Activated T-helper 2 cell treated with anti-CD3 and anti-CD28 coated beads, Interferon-gamma antibody, Interleukin-2, Interleukin-4, amounts not matched to agents 10 μg/mL and 5 μg/mL and 100 μg/mL, durations not matched to agents 14 hours and 24 hours and 36 hours (primary cell): ENCODE results near the gene PLOD3. TPM values are rescaled to one million over a fixed set of nuclear protein-coding genes. Genes with fewer than 3 reads are reported as not detected.
"Not testable (repeated sequence)": the region's sequence is repeated elsewhere in the genome, so short reads cannot be mapped to it uniquely, and the experiment has no call there.

Source experiments
- DNase-seq: peaks from one replicate; pipeline ENCODE4 v3.0.0; 2021; ENCODE audit warnings: low spot score
- H3K27ac Mint-ChIP-seq: one replicate; pipeline ENCODE4 v1.8.0; 2021; ENCODE audit warnings: mixed read lengths
- H3K27me3 Mint-ChIP-seq: one replicate; pipeline ENCODE4 v1.8.0; 2021; ENCODE audit warnings: low read depth, mixed read lengths
- H3K36me3 Mint-ChIP-seq: one replicate; pipeline ENCODE4 v1.8.0; 2021; ENCODE audit warnings: low read depth, mixed read lengths
- H3K4me1 Mint-ChIP-seq: one replicate; pipeline ENCODE4 v1.8.0; 2021; ENCODE audit warnings: low read depth, mixed read lengths
- H3K4me3 Mint-ChIP-seq: one replicate; pipeline ENCODE4 v1.8.0; 2021; ENCODE audit warnings: low read depth, mild to moderate bottlenecking, moderate library complexity, mixed read lengths
- H3K9me3 Mint-ChIP-seq: one replicate; pipeline ENCODE4 v1.8.0; 2021; ENCODE audit warnings: mixed read lengths
- intact Hi-C: fragments of 100-400 bp; cut with micrococcal nuclease; formaldehyde crosslinking; loops from one replicate; pipeline ENCODE4 v1.15.1; 2023
- total RNA-seq: library from RNA; stranded (reverse); gene quantifications from 2 replicates; pipeline ENCODE4 v1.2.3, GENCODE V29; 2022

PLOD3 gene
- total RNA-seq, 1 donor from 2014 or later: 75.5 TPM

GRCh38 chr7:101200862-101201599, 16.4 kb downstream of the PLOD3 start, which contains the start of gene MOGAT3:
Gene MOGAT3 (minus strand): TSS chr7:101201036. CDS start chr7:101200854, 182 bp downstream.
- Mint-ChIP-seq H3K4me3 (no peak within 1 kb of the TSS), H3K4me1 (peaks cover 9% of the 10 kb centered on the region), H3K27me3 (peaks cover 31% of the 10 kb centered on the region), H3K9me3 (no peaks in the 10 kb centered on the region), H3K36me3 (peaks cover 4% of the 10 kb centered on the region), H3K27ac (no peak within 1 kb of the TSS)
- no peak for DNase-seq
- intact Hi-C loops: no loop called here

GRCh38 chr7:101200504-101200861, 16.9 kb downstream of the PLOD3 start:
- Mint-ChIP-seq H3K36me3 (no peaks in the 10 kb centered on the region), H3K27ac (no peak overlapping the region), H3K4me1 (peaks cover 8% of the 10 kb centered on the region), H3K4me3 (no peak overlapping the region), H3K9me3 (no peaks in the 10 kb centered on the region), H3K27me3 (peaks cover 31% of the 10 kb centered on the region)
- no peak for DNase-seq
- intact Hi-C loops: no loop called here

- H3K36me3 Mint-ChIP-seq, intact Hi-C loops, H3K9me3 Mint-ChIP-seq, DNase-seq, H3K4me3 Mint-ChIP-seq, H3K4me1 Mint-ChIP-seq, H3K27ac Mint-ChIP-seq: not testable (repeated sequence)
- peaks cover 33% of the 10 kb centered on the region for H3K27me3 Mint-ChIP-seq
These were observed 17.9 kb downstream of the PLOD3 start for GRCh38 chr7:101199522-101199921.

- H3K4me1 Mint-ChIP-seq: peaks cover 4% of the 10 kb centered on the region
- no peaks in the 10 kb centered on the region for H3K9me3 Mint-ChIP-seq
- DNase-seq: no peak
- intact Hi-C loops: no loop called here
- no peaks in the 10 kb centered on the region for H3K36me3 Mint-ChIP-seq
- H3K4me3 Mint-ChIP-seq: no peak overlapping the region
- H3K27ac Mint-ChIP-seq: no peak overlapping the region
- H3K27me3 Mint-ChIP-seq: peaks cover 30% of the 10 kb centered on the region
These were observed 18.9 kb downstream of the PLOD3 start for GRCh38 chr7:101198476-101198875.

GRCh38 chr7:101197991-101198390, 19.4 kb downstream of the PLOD3 start:
- Mint-ChIP-seq H3K27ac (no peak overlapping the region), H3K4me3 (no peak overlapping the region), H3K4me1 (peaks cover 4% of the 10 kb centered on the region), H3K36me3 (no peaks in the 10 kb centered on the region), H3K27me3 (peaks cover 28% of the 10 kb centered on the region), H3K9me3 (no peaks in the 10 kb centered on the region)
- intact Hi-C loops: no loop called here
- DNase-seq: no peak

- intact Hi-C loops: no loop called here
- no peaks in the 10 kb centered on the region for H3K36me3 Mint-ChIP-seq
These were observed 21.5 kb downstream of the PLOD3 start for GRCh38 chr7:101195884-101196283.

GRCh38 chr7:101189109-101189508, 28.3 kb downstream of the PLOD3 start:
- Mint-ChIP-seq H3K36me3 (no peaks in the 10 kb centered on the region), H3K9me3 (no peaks in the 10 kb centered on the region), H3K4me3 (no peak overlapping the region), H3K27me3 (peaks cover 8% of the 10 kb centered on the region), H3K27ac (no peak overlapping the region), H3K4me1 (peaks cover 2% of the 10 kb centered on the region)
- DNase-seq: no peak
- intact Hi-C loops: no loop called here

More at GRCh38 chr7:101195884-101196283, 21.5 kb downstream of the PLOD3 start:
- Mint-ChIP-seq H3K4me1 (peaks cover 5% of the 10 kb centered on the region), H3K9me3 (no peaks in the 10 kb centered on the region), H3K4me3 (no peak overlapping the region), H3K27me3 (peaks cover 16% of the 10 kb centered on the region), H3K27ac (no peak overlapping the region)
- no peak for DNase-seq

- Mint-ChIP-seq H3K27ac (no peak overlapping the region), H3K36me3 (no peaks in the 10 kb centered on the region), H3K9me3 (no peaks in the 10 kb centered on the region), H3K4me3 (no peak overlapping the region), H3K27me3 (peaks cover 14% of the 10 kb centered on the region), H3K4me1 (peaks cover 5% of the 10 kb centered on the region)
- intact Hi-C loops: no loop called here
- DNase-seq: no peak
These were observed 30.4 kb downstream of the PLOD3 start for GRCh38 chr7:101186844-101187428.

- DNase-seq: no peak
- Mint-ChIP-seq H3K27me3 (peaks cover 16% of the 10 kb centered on the region), H3K4me1 (peaks cover 5% of the 10 kb centered on the region), H3K27ac (no peak overlapping the region), H3K9me3 (no peaks in the 10 kb centered on the region), H3K4me3 (no peak overlapping the region), H3K36me3 (no peaks in the 10 kb centered on the region)
- intact Hi-C loops: no loop called here
These were observed 31.2 kb downstream of the PLOD3 start for GRCh38 chr7:101186194-101186593.

- H3K9me3 Mint-ChIP-seq: no peaks in the 10 kb centered on the region
- no peak overlapping the region for H3K4me3 Mint-ChIP-seq
- H3K4me1 Mint-ChIP-seq: peaks cover 5% of the 10 kb centered on the region
- H3K27me3 Mint-ChIP-seq: peaks cover 25% of the 10 kb centered on the region
- no peak for DNase-seq
- no peaks in the 10 kb centered on the region for H3K36me3 Mint-ChIP-seq
- intact Hi-C loops: no loop called here
- H3K27ac Mint-ChIP-seq: no peak overlapping the region
These were observed 32.0 kb downstream of the PLOD3 start for GRCh38 chr7:101185258-101185839.

GRCh38 chr7:101180130-101180755, 37.1 kb downstream of the PLOD3 start, which contains the start of gene NAT16:
Gene NAT16 (minus strand): TSS chr7:101180293. CDS start chr7:101174807, 5,486 bp downstream.
- Mint-ChIP-seq H3K4me1 (peaks cover 5% of the 10 kb centered on the region), H3K27me3 (peaks cover 64% of the 10 kb centered on the region), H3K36me3 (no peaks in the 10 kb centered on the region), H3K27ac (no peak within 1 kb of the TSS), H3K4me3 (no peak within 1 kb of the TSS), H3K9me3 (no peaks in the 10 kb centered on the region)
- DNase-seq: no peak
- intact Hi-C loops: no loop called here

- Mint-ChIP-seq H3K4me3 (no peak overlapping the region), H3K27me3 (peaks cover 67% of the 10 kb centered on the region), H3K4me1 (peaks cover 5% of the 10 kb centered on the region), H3K9me3 (no peaks in the 10 kb centered on the region), H3K36me3 (no peaks in the 10 kb centered on the region), H3K27ac (no peak overlapping the region)
- intact Hi-C loops: loop anchor here (2.0 kb wide), 1 partner anchor 15 kb away; the partner anchor contains the start of gene VGF
- DNase-seq: no peak
These were observed 37.7 kb downstream of the PLOD3 start for GRCh38 chr7:101179713-101180112.
